Natural killer cell treated with Interleukin-12 subunit alpha and Interleukin-12 subunit beta and Interleukin-15 and Interleukin-18, amount 100 ng/mL, for 72 hours (primary cell): ENCODE data around the gene CCDC9B. TPM values are rescaled to one million over a fixed set of nuclear protein-coding genes. Genes with fewer than 3 reads are reported as not detected.
A peak's percentile ranks its signal among the peaks of the same experiment; 100 is the strongest.

ENCODE experiments used
- ATAC-seq, 2 donors: fragments of 150-1000 bp; cut with Tn5 transposase in 1 of 2; sonication (Bioruptor Pico), chemical (Tn5 transposase) in 1 of 2; 2 replicates each; pipeline ENCODE4 v1.10.0; 2021
- DNase-seq: peaks from one replicate; pipeline ENCODE4 v3.0.0; 2022; ENCODE audit warnings: low spot score
- H3K27ac Mint-ChIP-seq, 2 donors: 1 replicate in 1 of 2; 2 replicates in 1 of 2; pipeline ENCODE4 v1.8.0; 2022; ENCODE audit warnings: mixed read lengths in 2 of 2, mild to moderate bottlenecking in 1 of 2, moderate library complexity in 1 of 2
- H3K27me3 Mint-ChIP-seq, 2 donors: 1 replicate in 1 of 2; 2 replicates in 1 of 2; pipeline ENCODE4 v1.8.0; 2022; ENCODE audit warnings: mixed read lengths in 2 of 2
- H3K36me3 Mint-ChIP-seq: one replicate; pipeline ENCODE4 v1.8.0; 2022; ENCODE audit warnings: mixed read lengths
- H3K4me1 Mint-ChIP-seq, 2 donors: 1 replicate in 1 of 2; 2 replicates in 1 of 2; pipeline ENCODE4 v1.8.0; 2022; ENCODE audit warnings: low read depth in 2 of 2, mixed read lengths in 2 of 2, mild to moderate bottlenecking in 1 of 2
- H3K4me3 Mint-ChIP-seq: one replicate; pipeline ENCODE4 v1.8.0; 2022; ENCODE audit warnings: mixed read lengths
- H3K9me3 Mint-ChIP-seq: 2 replicates; pipeline ENCODE4 v1.8.0; 2022; ENCODE audit warnings: mixed read lengths
- total RNA-seq, 2 donors: library from RNA; stranded (reverse); gene quantifications; one replicate each; pipeline ENCODE4 v1.2.3, GENCODE V29; 2022

Gene CCDC9B
- total RNA-seq, 2 donors from 2014 or later = 0.29 to 0.47 TPM

GRCh38 chr15:40310001-40310959 is 30.5 kb downstream of the CCDC9B start:
- ATAC-seq = peak; percentile 35 to 43
- Mint-ChIP-seq H3K4me1 (peaks cover 47 to 50% of the 10 kb centered on the region in 2 donors), H3K9me3 (no peaks in the 10 kb centered on the region), H3K27me3 (no peaks in the 10 kb centered on the region), H3K4me3 (peak overlapping the region; percentile 87), H3K36me3 (no peaks in the 10 kb centered on the region), H3K27ac (peak overlapping the region; percentile 92 to 96)
- DNase-seq = peak; percentile 74

DNA sequence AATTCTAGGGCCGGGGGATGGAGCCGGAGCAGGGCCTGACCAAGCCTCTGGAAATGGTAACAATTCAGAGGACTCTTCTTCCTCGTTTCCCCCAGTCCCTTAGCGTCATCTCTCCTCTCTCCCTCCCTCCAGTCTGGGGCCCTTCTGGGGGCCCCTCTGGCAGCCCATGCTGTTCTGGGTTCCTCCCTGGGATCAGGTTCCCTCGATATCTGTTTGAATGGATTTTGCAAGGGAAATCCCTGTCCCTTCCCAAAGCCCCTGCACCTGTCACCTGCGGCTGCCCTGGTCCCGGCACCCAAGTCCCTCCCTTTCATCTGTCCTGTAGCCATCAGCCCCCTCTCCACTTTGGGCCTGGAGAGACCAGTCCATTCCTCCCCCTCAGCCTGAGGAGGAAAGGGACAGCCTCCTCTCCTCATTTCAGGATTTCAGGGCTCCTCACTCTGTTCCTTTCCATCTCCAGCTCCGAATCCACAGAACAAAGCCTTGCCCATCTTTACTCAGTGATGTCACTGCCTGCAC is 31.3 kb downstream of the CCDC9B start:
- Mint-ChIP-seq H3K4me1 (peaks cover 52 to 53% of the 10 kb centered on the region in 2 donors), H3K9me3 (no peaks in the 10 kb centered on the region), H3K4me3 (peak overlapping the region; percentile 87), H3K27ac (peak overlapping the region; percentile 92 to 96), H3K36me3 (no peaks in the 10 kb centered on the region), H3K27me3 (no peaks in the 10 kb centered on the region)
- ATAC-seq (no peak), DNase-seq (no peak)

- ATAC-seq (peak; percentile 81 to 85), DNase-seq (peak; percentile 72)
- peak within 1 kb of the TSS; percentile 87 for H3K4me3 Mint-ChIP-seq
- H3K27ac Mint-ChIP-seq = peak within 1 kb of the TSS; percentile 92 to 96
- H3K27me3 Mint-ChIP-seq = no peaks in the 10 kb centered on the region
- peaks cover 45 to 47% of the 10 kb centered on the region in 2 donors for H3K4me1 Mint-ChIP-seq
- H3K36me3 Mint-ChIP-seq = no peaks in the 10 kb centered on the region
- no peaks in the 10 kb centered on the region for H3K9me3 Mint-ChIP-seq
Measured at GRCh38 chr15:40307421-40308211, 33.1 kb downstream of the CCDC9B start, which contains the start of gene PLCB2. PLCB2 (minus strand) TSS chr15:40307935; CDS start chr15:40307672, 263 bp downstream.

- H3K9me3 Mint-ChIP-seq = no peaks in the 10 kb centered on the region
- no peaks in the 10 kb centered on the region for H3K27me3 Mint-ChIP-seq
- no peaks in the 10 kb centered on the region for H3K36me3 Mint-ChIP-seq
- ATAC-seq (peak in 1 of 2 donors; percentile 11), DNase-seq (peak; percentile 51)
- H3K27ac Mint-ChIP-seq = peak overlapping the region; percentile 92 to 96
- peak overlapping the region; percentile 87 for H3K4me3 Mint-ChIP-seq
- H3K4me1 Mint-ChIP-seq = peaks cover 39 to 44% of the 10 kb centered on the region in 2 donors
Measured at GRCh38 chr15:40306908-40307307, 33.8 kb downstream of the CCDC9B start.

DNA sequence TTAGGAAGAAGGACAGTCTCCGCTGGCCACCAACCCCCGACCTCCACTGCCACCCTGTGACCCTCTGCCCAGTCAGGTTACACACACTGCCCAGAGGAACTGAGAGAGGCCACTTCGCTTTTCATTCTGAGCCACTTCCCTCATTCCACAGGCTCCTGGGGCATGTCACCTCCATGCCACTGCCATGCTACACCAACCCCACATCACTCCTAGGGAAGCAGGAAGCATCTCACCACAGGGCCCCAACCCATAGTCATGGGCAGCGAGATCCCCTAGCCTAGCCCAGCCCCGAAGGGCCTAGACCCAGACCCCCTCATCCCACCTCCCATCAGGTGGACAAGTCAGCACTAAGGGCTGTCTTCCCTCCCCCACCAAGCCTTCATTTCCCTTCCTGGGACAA is 34.4 kb downstream of the CCDC9B start:
- peak overlapping the region; percentile 87 for H3K4me3 Mint-ChIP-seq
- H3K27me3 Mint-ChIP-seq = no peaks in the 10 kb centered on the region
- H3K36me3 Mint-ChIP-seq = no peaks in the 10 kb centered on the region
- peaks cover 39 to 44% of the 10 kb centered on the region in 2 donors for H3K4me1 Mint-ChIP-seq
- no peak for ATAC-seq
- no peaks in the 10 kb centered on the region for H3K9me3 Mint-ChIP-seq
- DNase-seq = peak; percentile 57
- H3K27ac Mint-ChIP-seq = peak overlapping the region; percentile 92 to 96

DNA sequence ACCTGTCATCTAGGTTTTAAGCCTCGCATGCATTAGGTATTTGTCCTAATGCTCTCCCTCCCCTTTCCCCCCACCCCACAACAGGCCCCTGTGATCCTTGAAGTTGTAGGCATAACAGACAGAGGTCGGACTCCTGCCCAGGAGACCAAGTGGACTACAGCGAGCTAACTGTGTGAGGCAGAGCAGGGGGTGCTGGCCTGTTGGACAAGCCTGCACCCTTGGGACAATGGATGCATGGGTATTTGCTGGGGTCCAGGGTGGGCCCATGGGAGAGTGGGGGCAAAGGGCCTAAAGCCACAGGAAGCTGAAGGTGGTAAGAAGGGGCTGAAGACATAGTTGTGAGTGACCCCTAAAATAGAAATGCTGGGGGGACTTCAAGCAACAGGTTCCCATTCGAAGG is 35.5 kb downstream of the CCDC9B start:
- Mint-ChIP-seq H3K27ac (no peak overlapping the region), H3K36me3 (peaks cover 6% of the 10 kb centered on the region), H3K4me1 (peaks cover 39 to 41% of the 10 kb centered on the region in 2 donors), H3K9me3 (no peaks in the 10 kb centered on the region), H3K27me3 (no peaks in the 10 kb centered on the region), H3K4me3 (no peak overlapping the region)
- ATAC-seq = no peak
- DNase-seq = peak; percentile 10

GRCh38 chr15:40303576-40303975 is 37.2 kb downstream of the CCDC9B start:
- Mint-ChIP-seq H3K4me3 (no peak overlapping the region), H3K36me3 (peaks cover 14% of the 10 kb centered on the region), H3K9me3 (no peaks in the 10 kb centered on the region), H3K27me3 (no peaks in the 10 kb centered on the region), H3K4me1 (peaks cover 22 to 29% of the 10 kb centered on the region in 2 donors), H3K27ac (peak overlapping the region in 1 of 2 donors; percentile 76)
- peak; percentile 34 for DNase-seq
- ATAC-seq = no peak

DNA sequence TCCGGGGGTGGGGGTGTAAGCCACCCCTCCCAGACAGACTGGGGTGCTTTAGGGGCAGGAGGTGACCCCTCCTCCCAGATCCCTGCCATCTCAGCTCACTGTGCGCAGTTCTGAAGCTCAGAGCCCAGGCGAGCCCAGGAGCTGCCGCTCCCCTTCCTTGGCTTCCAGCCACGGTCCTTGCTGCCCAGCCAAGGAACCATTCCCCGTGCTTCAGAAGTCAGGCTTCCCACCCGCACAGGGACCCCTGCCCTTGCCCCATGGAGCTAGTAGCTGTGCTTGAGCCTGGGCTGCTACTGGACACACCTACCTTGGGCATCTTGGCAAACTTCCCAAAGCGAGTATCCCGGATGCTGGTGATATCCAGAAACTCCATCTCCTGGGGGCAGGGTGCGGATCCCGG is 37.8 kb downstream of the CCDC9B start:
- DNase-seq = peak; percentile 22
- Mint-ChIP-seq H3K9me3 (no peaks in the 10 kb centered on the region), H3K27me3 (no peaks in the 10 kb centered on the region), H3K36me3 (peaks cover 14% of the 10 kb centered on the region), H3K4me1 (peaks cover 18 to 27% of the 10 kb centered on the region in 2 donors), H3K4me3 (no peak overlapping the region), H3K27ac (no peak overlapping the region)
- ATAC-seq = no peak

DNA sequence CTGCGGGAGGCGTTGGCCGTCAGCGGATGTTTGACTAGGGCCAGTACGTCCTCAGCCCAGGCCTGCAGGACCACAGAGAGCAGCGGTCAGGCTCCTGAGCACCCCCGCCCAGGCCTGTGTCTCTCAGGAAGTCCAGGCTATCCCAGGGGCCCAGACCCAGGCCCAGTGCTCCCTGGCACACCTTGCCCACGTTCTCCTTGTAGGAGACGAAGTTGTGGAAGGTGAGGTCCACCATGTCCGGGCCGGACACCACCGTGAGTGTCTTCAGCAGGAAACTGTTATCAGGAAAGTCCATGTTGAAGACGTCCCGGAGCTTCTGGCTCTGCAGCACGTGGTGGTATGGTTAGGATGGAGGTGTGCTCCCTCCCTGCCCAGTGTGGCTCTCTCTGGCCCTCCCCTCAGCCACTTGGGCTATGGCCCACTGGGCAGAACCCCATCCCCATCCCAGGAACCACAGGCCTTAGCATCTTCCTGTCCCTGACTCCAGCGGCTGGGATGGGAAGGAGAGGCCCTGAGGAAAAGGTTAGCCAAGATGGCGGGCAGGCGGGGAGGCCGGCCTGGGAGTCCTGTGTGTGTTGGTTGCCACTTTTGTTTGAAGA is 38.4 kb downstream of the CCDC9B start:
- Mint-ChIP-seq H3K27ac (no peak overlapping the region), H3K4me3 (no peak overlapping the region), H3K4me1 (peaks cover 18 to 27% of the 10 kb centered on the region in 2 donors), H3K9me3 (no peaks in the 10 kb centered on the region), H3K27me3 (no peaks in the 10 kb centered on the region), H3K36me3 (peaks cover 14% of the 10 kb centered on the region)
- DNase-seq (no peak), ATAC-seq (no peak)

DNA sequence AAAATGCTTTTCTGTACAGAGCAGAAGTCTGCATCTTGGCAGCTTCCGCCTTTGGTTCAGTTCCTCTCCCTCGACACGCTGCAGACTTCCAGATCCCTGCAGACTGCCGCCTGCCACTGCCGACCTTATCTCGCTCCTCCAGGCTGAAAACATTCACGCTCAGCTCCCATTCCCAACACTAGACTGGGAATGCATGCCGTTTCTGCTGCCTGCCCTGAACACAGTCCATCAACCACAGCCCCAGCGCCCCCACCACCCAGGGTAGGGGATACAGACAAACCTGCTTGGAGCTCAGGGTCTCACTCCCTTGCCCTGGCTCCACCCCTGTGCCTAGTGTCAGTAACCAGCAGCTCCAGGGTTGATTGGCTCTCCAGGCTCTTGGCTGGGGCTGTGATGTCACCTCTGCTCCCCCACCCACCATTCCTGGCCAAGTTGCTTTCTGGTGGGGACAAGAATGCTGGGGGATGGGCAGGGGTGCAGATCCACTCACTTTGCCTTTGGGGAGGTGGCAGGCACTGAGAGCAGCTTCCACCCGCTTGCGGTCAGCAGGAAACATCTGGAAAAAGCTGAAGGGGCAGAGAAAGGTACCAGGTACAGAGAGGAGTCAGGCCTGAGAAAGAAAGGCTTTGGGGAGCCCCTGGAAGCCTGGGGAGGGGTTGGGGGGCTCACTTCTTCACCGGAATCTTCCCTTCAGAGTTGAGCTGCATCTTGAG is 39.1 kb downstream of the CCDC9B start:
- H3K9me3 Mint-ChIP-seq = no peaks in the 10 kb centered on the region
- H3K27me3 Mint-ChIP-seq = no peaks in the 10 kb centered on the region
- H3K4me3 Mint-ChIP-seq = no peak overlapping the region
- peaks cover 15 to 25% of the 10 kb centered on the region in 2 donors for H3K4me1 Mint-ChIP-seq
- ATAC-seq = no peak
- no peak for DNase-seq
- peaks cover 14% of the 10 kb centered on the region for H3K36me3 Mint-ChIP-seq
- no peak overlapping the region for H3K27ac Mint-ChIP-seq

DNA sequence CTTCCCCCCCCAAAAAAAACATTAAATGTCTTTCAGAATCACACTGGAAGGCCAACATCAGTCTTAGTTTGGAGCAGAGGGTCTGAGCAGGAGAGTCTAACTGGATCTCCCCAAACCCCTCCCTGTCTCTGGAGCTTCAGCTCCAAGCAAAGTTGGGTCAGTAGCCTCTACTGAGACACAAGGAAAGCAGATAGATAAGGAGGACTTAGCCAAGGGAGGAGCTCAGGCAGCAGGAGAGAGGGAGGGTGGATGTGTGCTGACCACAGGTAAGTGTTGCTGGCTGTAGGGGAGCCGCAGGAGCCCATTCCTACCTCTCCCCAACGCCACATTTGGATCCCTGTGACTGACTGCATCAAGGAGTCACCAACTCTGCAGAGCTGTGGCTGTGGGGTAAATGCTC is 40.0 kb downstream of the CCDC9B start:
- no peaks in the 10 kb centered on the region for H3K27me3 Mint-ChIP-seq
- ATAC-seq = no peak
- no peaks in the 10 kb centered on the region for H3K9me3 Mint-ChIP-seq
- peaks cover 8 to 19% of the 10 kb centered on the region in 2 donors for H3K4me1 Mint-ChIP-seq
- H3K27ac Mint-ChIP-seq = no peak overlapping the region
- no peak for DNase-seq
- H3K36me3 Mint-ChIP-seq = peaks cover 14% of the 10 kb centered on the region
- no peak overlapping the region for H3K4me3 Mint-ChIP-seq

- no peak for DNase-seq
- Mint-ChIP-seq H3K4me3 (no peak overlapping the region), H3K4me1 (peaks cover 8 to 18% of the 10 kb centered on the region in 2 donors), H3K27ac (no peak overlapping the region), H3K27me3 (no peaks in the 10 kb centered on the region), H3K36me3 (peaks cover 14% of the 10 kb centered on the region), H3K9me3 (no peaks in the 10 kb centered on the region)
- ATAC-seq = no peak
Measured at GRCh38 chr15:40300367-40300766, 40.4 kb downstream of the CCDC9B start.
